Activated B cell treated with CpG ODN at 0.5 μM for 24 hours (primary cell): ENCODE data around the gene CDC6. TPM values are rescaled to one million over a fixed set of nuclear protein-coding genes. Genes with fewer than 3 reads are reported as not detected.

Experiments
- ATAC-seq: fragments of 200-7000 bp; cut with Tn5 transposase; one replicate; pipeline ENCODE4 v1.10.0; 2021; ENCODE audit warnings: low read depth, mild to moderate bottlenecking, moderate library complexity
- CTCF ChIA-PET: fragments of 350-600 bp; sonication (Branson Sonifier 250); formaldehyde crosslinking; loops from one replicate; lab custom pipeline; 2021; ENCODE audit warnings: antibody characterized with exemption; lab: Charles Lee
- POLR2A ChIA-PET: fragments of 350-600 bp; sonication (Branson Sonifier 250); formaldehyde crosslinking; loops from one replicate; lab custom pipeline; 2021; ENCODE audit warnings: antibody characterized with exemption; lab: Charles Lee
- DNase-seq: peaks from one replicate; pipeline ENCODE4 v3.0.0; 2022
- H3K27ac Mint-ChIP-seq: one replicate; pipeline ENCODE4 v1.8.0; 2020; ENCODE audit warnings: mixed read lengths
- H3K27me3 Mint-ChIP-seq: one replicate; pipeline ENCODE4 v1.8.0; 2021; ENCODE audit warnings: mixed read lengths
- H3K36me3 Mint-ChIP-seq: one replicate; pipeline ENCODE4 v1.8.0; 2021; ENCODE audit warnings: low read depth, mixed read lengths
- H3K4me1 Mint-ChIP-seq: one replicate; pipeline ENCODE4 v1.8.0; 2021; ENCODE audit warnings: mixed read lengths
- H3K4me3 Mint-ChIP-seq: one replicate; pipeline ENCODE4 v1.8.0; 2020; ENCODE audit warnings: mild to moderate bottlenecking, mixed read lengths
- H3K9me3 Mint-ChIP-seq: one replicate; pipeline ENCODE4 v1.8.0; 2020; ENCODE audit warnings: mixed read lengths
- intact Hi-C: fragments of 100-400 bp; cut with micrococcal nuclease; formaldehyde crosslinking; loops from one replicate; pipeline ENCODE4 v1.15.1; 2024
- total RNA-seq: library from RNA; stranded (reverse); gene quantifications from 2 replicates; pipeline ENCODE4 v1.2.3, GENCODE V29; 2022
- TF ChIP-seq, protein P1 (sequence below): fragments of 200-600 bp; IDR thresholded peaks from one replicate; pipeline ENCODE4 v1.8.0; 2022; ENCODE audit warnings: antibody characterized with exemption, mild to moderate bottlenecking

CDC6 gene
- total RNA-seq, 1 donor from 2014 or later = 9.7 TPM

DNA sequence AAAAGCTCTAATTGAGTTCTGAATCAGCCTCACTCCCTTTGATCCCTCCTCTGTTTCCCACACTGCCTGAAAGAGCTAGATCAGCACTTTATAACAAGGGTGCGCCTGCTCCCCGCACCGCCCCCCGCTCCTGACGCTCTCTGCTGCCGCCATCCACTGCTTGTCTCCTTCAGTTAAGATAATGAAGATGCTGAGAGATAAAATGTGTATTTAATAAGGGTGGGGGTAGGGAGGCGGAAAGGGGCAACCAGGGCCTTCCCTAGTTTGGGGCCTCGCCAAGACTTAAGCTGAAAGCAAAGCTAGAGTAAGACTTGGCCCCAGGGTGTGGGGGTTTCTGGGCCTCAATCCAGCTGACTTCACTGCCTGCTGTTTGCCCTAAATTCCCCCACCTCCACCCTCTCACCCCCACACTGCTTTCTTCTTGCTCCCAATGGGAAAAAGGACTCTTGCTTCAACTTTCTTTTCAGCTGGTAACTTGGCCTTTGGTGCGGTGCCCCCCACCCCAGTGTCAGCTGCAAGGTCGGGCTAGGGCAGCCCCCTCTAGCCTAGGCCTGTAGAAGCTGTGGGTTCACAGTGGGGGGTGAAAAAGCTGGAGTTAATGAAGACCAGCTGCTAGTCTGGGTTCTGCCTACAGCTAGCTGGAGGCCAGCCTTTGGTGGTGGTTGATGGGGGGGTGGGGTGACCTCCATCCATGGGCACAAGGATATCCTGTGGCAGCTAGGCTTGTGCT, 19.5 kb downstream of the CDC6 start:
- DNase-seq (no peak), ATAC-seq (no peak)
- POLR2A ChIA-PET = interaction anchor here (0.5 to 2.2 kb wide), 11 partner anchors 10 to 253 kb away, joined by 3 to 8 read pairs (median 3); partner anchors contain the start of gene TOP2A
- no peaks in the 10 kb centered on the region for H3K36me3 Mint-ChIP-seq
- peaks cover 7% of the 10 kb centered on the region for H3K4me1 Mint-ChIP-seq
- no peak overlapping the region for H3K4me3 Mint-ChIP-seq
- intact Hi-C loops = no loop called here
- H3K27me3 Mint-ChIP-seq = no peaks in the 10 kb centered on the region
- H3K27ac Mint-ChIP-seq = no peak overlapping the region
- TF ChIP-seq, protein P1, sequence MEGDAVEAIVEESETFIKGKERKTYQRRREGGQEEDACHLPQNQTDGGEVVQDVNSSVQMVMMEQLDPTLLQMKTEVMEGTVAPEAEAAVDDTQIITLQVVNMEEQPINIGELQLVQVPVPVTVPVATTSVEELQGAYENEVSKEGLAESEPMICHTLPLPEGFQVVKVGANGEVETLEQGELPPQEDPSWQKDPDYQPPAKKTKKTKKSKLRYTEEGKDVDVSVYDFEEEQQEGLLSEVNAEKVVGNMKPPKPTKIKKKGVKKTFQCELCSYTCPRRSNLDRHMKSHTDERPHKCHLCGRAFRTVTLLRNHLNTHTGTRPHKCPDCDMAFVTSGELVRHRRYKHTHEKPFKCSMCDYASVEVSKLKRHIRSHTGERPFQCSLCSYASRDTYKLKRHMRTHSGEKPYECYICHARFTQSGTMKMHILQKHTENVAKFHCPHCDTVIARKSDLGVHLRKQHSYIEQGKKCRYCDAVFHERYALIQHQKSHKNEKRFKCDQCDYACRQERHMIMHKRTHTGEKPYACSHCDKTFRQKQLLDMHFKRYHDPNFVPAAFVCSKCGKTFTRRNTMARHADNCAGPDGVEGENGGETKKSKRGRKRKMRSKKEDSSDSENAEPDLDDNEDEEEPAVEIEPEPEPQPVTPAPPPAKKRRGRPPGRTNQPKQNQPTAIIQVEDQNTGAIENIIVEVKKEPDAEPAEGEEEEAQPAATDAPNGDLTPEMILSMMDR = no peak
- no peaks in the 10 kb centered on the region for H3K9me3 Mint-ChIP-seq
- CTCF ChIA-PET = interaction anchor here (1.0 to 17.3 kb wide), 4 partner anchors 8 to 46 kb away, joined by 3 to 466 read pairs (median 8); no protein-coding TSS in a partner anchor

DNA sequence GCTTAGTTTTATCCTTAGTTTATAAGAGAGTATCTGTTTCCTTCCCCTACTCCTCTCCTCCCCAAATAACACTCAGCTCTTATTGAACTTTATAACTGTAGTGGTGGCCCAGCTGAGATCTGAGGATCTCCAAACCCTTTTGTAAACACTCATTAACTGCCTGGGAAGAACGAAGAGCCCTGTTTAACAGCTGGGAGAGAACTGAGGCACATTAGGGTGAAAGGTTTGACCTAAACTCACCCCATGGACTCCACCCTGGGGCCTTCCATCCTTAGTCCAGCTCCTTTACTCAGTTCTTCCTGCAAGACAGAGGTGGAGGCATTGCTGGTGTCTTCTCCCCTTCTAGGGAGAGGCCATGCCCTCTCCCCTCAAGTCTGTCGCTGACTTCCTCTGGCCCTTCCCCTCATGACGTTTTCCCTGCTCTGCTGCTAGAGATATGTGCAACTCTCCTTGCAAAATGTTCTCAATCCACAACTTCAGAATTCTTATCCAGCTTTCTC, 20.1 kb downstream of the CDC6 start:
- Mint-ChIP-seq H3K27ac (no peak overlapping the region), H3K4me3 (no peak overlapping the region), H3K36me3 (no peaks in the 10 kb centered on the region), H3K4me1 (peaks cover 7% of the 10 kb centered on the region), H3K9me3 (no peaks in the 10 kb centered on the region), H3K27me3 (no peaks in the 10 kb centered on the region)
- no peak for DNase-seq
- CTCF ChIA-PET = interaction anchor here (1.0 to 17.3 kb wide), 3 partner anchors 10 to 45 kb away, joined by 3 to 466 read pairs (median 11); no protein-coding TSS in a partner anchor
- no peak for ATAC-seq
- intact Hi-C loops = no loop called here
- TF ChIP-seq, protein P1 = no peak
- POLR2A ChIA-PET = interaction anchor here (0.5 to 2.2 kb wide), 9 partner anchors 10 to 252 kb away, joined by 3 to 8 read pairs (median 3); no protein-coding TSS in a partner anchor

DNA sequence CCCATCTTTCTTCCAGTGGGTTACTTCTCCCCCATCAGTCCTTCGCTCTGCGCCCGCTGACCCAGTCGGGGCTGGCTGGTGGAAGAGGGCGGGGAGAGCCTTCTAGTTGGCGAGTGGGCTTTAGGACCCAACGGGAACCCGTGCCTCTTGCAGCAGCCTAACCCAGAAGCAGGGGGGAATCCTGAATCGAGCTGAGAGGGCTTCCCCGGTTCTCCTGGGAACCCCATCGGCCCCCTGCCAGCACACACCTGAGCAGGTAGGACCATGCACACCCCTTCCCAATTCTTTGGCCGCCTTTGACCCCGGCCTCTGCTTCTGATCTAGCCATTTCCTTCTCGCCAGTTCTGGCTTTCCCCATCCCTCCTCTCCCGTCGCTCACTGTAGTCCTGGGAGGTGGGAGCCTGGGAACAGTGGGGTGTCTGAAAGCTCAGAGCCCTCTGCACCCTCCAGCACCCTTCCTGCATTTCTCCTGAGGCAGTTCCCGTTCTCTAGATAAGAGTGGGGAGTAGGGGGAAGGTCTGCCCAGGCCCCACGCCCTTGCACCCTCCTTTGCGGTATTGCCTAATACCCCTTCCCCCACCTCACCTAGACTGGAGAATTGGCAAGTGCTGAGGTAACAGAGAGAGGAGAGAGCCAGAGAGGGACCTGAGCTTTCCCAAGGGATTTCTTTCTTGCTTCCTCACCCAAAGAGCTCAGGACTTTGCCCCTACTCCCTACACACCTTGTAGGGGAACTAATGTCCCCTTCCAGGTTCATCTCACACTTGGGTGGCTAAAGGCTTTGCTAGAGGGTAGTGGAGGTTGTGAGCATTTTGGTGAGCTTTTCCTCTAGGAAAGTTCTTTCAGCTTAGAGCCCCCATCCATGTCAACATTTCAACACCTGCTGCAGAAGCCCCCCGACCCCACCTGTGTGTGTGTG, 21.6 kb downstream of the CDC6 start, which contains the start of gene RARA:
Gene RARA (plus strand): TSS at position 150 of the 918 bp plus-strand sequence. CDS start 22,039 bp downstream, outside the sequence.
- Mint-ChIP-seq H3K4me3 (no peak within 1 kb of the TSS), H3K27ac (peak within 1 kb of the TSS; percentile 24), H3K9me3 (no peaks in the 10 kb centered on the region), H3K27me3 (no peaks in the 10 kb centered on the region), H3K4me1 (peaks cover 10% of the 10 kb centered on the region), H3K36me3 (no peaks in the 10 kb centered on the region)
- ChIA-PET CTCF (interaction anchor here (1.2 to 17.3 kb wide), 3 partner anchors 10 to 224 kb away, joined by 3 to 466 read pairs (median 6); no protein-coding TSS in a partner anchor), POLR2A (interaction anchor here (0.7 to 9.6 kb wide), 6 partner anchors 8 to 46 kb away, joined by 3 to 154 read pairs (median 6); no protein-coding TSS in a partner anchor)
- intact Hi-C loops = loop anchor here (1.0 kb wide), 1 partner anchor 9 kb away; no protein-coding TSS in a partner anchor
- TF ChIP-seq, protein P1 = no peak
- ATAC-seq (peak; percentile 72), DNase-seq (no peak)

DNA sequence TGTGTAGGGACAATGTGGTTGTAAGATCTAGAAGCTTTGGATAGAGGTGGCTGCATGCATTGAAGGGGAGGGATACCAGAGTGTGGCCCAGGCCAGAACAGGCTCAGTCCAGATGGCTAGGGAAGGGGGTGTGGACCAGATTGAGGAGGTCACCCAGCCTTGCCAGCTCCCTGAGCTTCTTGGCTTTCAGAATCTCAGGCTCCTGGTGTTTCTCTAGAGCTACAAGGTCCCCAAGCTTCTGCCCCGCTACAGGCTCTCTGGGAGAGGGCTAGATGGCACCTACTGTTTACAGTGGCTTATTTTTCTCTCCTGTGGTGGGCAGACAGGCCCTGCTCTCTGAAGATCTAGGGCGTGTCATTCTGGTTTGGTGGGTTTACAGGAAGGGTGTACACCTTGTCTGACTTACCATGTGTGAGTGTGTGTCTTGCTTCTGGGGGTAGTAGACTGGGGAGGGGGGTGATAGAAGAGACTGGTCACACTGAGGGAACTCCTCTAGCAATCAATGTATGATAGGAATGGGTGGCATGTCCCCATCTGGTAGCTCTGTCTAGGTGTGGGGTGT, 22.4 kb downstream of the CDC6 start:
- TF ChIP-seq, protein P1 = no peak
- CTCF ChIA-PET = interaction anchor here (0.6 to 17.3 kb wide), 4 partner anchors 9 to 224 kb away, joined by 3 to 466 read pairs (median 4); partner anchors contain the start of gene TOP2A
- DNase-seq (no peak), ATAC-seq (no peak)
- Mint-ChIP-seq H3K4me1 (peaks cover 16% of the 10 kb centered on the region), H3K36me3 (no peaks in the 10 kb centered on the region), H3K9me3 (no peaks in the 10 kb centered on the region), H3K27ac (peak overlapping the region; percentile 9), H3K4me3 (no peak overlapping the region), H3K27me3 (no peaks in the 10 kb centered on the region)
- intact Hi-C loops = loop anchor here (1.0 kb wide), 1 partner anchor 8 kb away; no protein-coding TSS in a partner anchor
- POLR2A ChIA-PET = interaction anchor here (1.3 to 9.6 kb wide), 3 partner anchors 10 to 45 kb away, joined by 4 to 154 read pairs (median 9); no protein-coding TSS in a partner anchor
